GM19328 (cell line): ENCODE measurements around the gene LDLRAP1.

Experiments
- ATAC-seq: cut with Tn5 transposase; IDR thresholded peaks from one replicate; pipeline ENCODE4 v1.9.1; 2021; ENCODE audit warnings: mild to moderate bottlenecking, moderate library complexity; ENCODE audit not compliant: unreplicated experiment

Gene LDLRAP1

DNA sequence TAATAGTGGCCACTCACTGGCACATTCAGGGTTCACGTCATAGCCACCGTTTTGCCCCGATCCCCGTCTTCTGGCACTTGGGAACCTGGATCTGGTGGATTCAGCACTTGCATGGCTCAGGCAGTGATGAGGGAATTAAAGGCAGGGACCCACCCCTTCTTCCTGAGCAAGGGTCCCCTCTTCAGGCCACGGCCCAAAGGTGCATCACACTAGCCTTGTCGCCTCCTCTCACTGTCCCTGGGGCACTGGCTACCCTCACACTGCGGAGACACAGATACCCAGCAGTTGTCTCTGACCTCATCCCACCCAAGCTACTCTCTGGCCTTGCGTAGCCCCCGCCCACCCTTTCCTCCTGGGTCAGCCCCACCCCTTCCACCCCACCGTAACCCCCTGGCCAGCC lies 19.9 kb upstream of the LDLRAP1 start:
- ATAC-seq: no peak

- no peak for ATAC-seq
These were observed 18.6 kb upstream of the LDLRAP1 start for GRCh38 chr1:25524568-25525360.

DNA sequence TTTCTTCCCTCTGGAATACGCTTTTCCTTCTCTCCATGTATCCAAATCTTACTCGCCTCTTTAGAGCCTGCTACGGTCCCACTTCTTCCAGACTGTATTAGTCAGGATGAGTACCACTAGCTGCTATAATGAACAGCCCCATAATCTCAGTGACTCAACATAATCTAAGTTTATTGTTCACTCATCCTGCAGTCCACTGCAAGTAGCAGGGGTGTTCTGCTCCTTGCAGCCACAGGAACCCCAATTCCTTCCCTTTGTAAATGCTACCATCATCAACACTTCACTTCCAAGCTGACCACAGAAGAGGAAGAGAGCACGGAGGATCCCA lies 18.1 kb upstream of the LDLRAP1 start:
- no peak for ATAC-seq

GRCh38 chr1:25526753-25527152 lies 16.7 kb upstream of the LDLRAP1 start:
- ATAC-seq: no peak

GRCh38 chr1:25527226-25527846 lies 16.1 kb upstream of the LDLRAP1 start:
- no peak for ATAC-seq

DNA sequence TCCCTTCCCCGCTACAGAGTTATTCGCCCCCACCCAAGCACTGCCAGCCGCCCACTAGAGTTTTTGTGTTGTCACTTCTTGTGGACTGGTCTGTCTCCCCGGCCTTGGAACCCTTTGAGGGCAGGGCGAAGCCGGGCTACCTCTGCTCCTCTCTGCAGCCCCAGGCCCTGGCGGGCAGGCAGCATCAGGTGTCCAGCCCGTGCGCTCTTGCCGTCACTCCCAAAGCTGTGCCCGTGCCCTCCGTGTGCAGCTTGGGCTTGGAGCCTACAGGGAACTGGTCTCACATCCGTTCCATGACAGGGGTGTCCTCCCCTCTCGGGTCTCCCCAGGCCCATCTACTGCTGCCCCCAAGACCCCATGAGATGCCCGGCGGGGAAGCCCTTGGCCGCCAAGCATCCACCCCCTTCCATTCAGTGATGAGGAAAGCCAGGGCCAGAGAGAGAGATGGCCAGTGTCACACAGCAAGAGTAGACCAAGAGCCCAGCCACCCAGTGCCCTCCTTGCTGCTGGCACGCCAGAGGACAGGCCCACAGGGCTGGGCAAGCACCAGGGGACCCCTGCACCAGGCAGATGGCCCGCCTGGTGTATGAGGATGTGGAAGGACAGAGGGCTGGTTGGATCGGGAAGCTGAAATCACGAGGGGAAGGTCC lies 15.3 kb upstream of the LDLRAP1 start:
- ATAC-seq: no peak

GRCh38 chr1:25528881-25529517 lies 14.4 kb upstream of the LDLRAP1 start:
- no peak for ATAC-seq

GRCh38 chr1:25529518-25530185 lies 13.8 kb upstream of the LDLRAP1 start:
- no peak for ATAC-seq

- ATAC-seq: no peak
These were observed 13.0 kb upstream of the LDLRAP1 start for GRCh38 chr1:25530186-25531081.

GRCh38 chr1:25531082-25531461 lies 12.3 kb upstream of the LDLRAP1 start:
- ATAC-seq: no peak

DNA sequence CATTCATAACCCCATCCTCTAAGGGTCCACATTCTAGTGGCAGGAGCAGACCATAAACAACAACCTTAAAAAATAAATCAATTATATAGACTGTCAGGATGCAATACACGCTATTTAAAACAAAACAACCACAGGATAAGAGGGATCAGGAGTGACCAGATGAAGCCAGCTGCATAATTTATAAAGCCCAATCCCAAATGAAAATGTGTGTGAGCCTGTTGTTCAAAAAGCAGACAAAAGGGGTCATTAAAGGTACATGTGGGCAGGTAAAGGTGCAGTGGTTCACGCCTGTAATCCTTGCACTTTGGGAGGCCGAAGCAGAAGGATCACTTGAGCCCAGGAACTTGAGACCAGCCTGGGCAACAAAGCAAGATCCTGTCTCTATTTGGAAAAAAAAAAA lies 10.4 kb upstream of the LDLRAP1 start:
- ATAC-seq: no peak

DNA sequence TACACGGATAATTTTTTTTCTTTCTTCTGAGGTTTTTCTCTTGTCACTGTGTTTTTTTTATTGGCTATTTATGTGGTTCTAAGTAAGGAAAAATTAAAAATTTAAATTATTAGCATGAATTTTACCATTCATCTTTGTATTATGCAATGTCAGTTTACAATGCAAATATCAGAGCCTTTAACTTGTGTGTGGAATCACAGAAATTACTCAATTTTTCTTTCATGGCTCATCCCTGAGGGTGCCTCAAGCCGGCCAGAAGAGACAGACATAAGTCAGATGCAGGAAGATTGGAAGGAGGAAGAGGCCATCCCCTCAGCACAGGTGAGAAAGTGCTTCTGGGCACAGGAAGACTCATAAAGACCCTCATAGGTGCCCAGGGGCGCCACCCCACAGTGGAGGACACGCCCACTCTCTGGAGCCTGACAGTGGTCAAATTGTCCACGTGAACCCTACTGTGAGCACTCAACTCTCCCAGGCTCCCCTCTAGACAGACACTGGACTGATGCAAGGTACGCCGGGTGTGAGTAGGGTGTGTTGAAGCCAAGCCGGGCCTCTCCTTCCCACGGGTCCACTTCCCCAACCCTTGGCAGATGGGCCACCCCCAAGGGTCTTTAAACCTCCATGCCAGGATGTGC lies 9.5 kb upstream of the LDLRAP1 start:
- no peak for ATAC-seq

DNA sequence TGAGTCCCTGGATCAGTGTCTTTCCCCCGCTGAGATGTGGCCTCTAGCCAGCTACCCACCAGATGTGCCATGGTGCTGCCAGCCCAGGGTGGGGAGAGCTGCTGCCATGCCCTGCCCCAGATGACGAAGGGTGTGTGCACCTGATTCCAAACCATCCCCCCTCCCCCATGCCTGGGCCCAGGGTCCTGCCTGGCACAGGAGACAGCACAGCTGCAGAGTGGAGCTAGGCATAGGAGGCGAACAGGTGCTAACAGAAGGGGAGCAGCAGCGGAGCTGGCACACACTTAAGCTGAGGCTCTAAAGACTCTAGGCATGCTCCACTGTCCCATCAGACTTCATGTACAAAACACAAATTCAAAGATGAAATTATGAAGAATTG lies 9.0 kb upstream of the LDLRAP1 start:
- ATAC-seq: no peak

- no peak for ATAC-seq
These were observed 7.3 kb upstream of the LDLRAP1 start for GRCh38 chr1:25536124-25536523.

- ATAC-seq: no peak
These were observed 6.1 kb upstream of the LDLRAP1 start for GRCh38 chr1:25537153-25537831.

DNA sequence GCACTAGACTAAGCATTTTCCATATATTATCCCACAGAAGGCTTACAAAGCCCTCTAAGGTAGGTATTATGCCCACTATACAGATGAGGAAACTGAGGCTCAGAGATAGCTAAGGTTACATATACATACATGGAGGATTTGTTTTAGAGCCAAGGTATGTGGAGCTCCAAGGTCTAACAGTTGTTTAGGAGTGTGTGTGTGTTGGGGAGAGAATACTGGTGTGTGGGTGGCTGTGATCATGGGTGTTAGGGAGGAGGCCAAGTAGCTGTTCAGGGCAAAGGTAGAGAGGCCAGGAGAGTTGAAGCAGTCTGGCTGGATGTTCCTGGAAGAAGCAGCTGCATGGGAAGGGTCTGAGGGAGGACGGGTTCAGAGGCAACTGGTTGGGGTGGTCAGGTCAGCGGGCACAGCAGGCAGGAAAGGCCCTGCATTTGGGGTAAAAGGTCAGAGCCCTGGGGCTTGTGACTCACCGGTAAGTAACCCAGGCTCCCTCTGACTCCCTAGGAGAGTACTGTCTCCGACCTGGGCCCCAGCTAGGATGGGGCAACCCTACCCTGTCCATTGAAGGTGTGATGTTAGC lies 5.1 kb upstream of the LDLRAP1 start:
- no peak for ATAC-seq

GRCh38 chr1:25540750-25541342 lies 2.6 kb upstream of the LDLRAP1 start:
- ATAC-seq: no peak

DNA sequence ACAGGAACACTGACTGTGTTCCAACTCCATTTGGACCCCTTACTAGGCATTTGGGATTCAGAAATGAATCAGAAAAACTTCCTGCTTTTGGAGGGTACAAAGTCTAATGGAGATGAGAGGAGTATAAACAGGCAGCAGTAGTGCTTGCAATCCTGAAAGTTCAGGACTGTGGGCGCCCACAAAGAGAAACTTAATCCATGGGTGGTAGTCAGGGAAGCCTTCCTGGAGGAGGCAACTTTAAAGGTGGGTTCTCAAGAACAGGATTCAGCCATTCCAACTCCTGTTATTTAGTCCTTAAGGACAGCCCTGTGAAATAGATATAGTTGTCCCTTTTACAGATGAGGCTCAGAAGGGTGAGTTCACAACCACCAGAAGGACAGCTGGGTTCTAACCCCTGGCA lies 2.0 kb upstream of the LDLRAP1 start:
- ATAC-seq: no peak
